Stimulated activated naive CD8-positive, alpha-beta T cell treated with anti-CD3 and anti-CD28 coated beads, Interleukin-15, Interleukin-2, amounts not matched to agents 100 ng/mL and 50 ng/mL, for 24 hours (primary cell): ENCODE measurements around the gene ZNF382.

Experiments used
- H3K27ac Mint-ChIP-seq: one replicate; pipeline ENCODE4 v1.8.0; 2021; ENCODE audit warnings: mild to moderate bottlenecking, mixed read lengths
- H3K27me3 Mint-ChIP-seq: one replicate; pipeline ENCODE4 v1.8.0; 2021; ENCODE audit warnings: mixed read lengths
- H3K36me3 Mint-ChIP-seq: one replicate; pipeline ENCODE4 v1.8.0; 2021; ENCODE audit warnings: low read depth, mixed read lengths
- H3K4me1 Mint-ChIP-seq: one replicate; pipeline ENCODE4 v1.8.0; 2021; ENCODE audit warnings: low read depth, mixed read lengths
- H3K4me3 Mint-ChIP-seq: one replicate; pipeline ENCODE4 v1.8.0; 2021; ENCODE audit warnings: mild to moderate bottlenecking, mixed read lengths
- H3K9me3 Mint-ChIP-seq: one replicate; pipeline ENCODE4 v1.8.0; 2021; ENCODE audit warnings: mixed read lengths

Gene ZNF382

DNA sequence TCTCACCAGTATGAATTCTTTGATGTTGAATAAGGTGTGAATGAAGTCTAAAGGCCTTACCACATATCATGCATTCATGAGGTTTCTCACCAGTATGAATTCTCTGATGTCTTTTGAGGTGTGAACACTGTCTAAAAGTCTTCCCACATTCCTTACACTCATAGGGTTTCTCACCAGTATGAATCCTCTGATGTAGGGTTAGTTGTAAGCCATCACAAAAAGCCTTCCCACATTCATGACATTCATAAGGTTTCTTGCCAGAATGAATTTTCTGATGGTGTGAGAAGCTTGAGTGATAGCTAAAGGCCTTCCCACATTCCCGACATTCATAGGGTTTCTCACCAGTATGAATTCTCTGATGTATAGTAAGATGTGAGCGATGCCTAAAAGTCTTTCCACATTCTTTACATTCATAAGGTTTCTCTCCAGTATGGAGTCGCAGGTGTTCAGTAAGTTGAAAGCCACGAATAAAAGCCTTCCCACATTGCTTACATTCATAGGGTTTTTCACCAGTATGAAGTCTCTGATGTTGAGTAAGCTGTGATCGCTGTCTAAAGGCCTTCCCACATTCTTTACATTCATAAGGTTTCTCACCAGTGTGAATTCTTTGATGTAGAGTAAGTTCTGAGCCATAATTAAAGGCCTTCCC, 33.9 kb downstream of the ZNF382 start:
- peaks cover 43% of the 10 kb centered on the region for H3K9me3 Mint-ChIP-seq
- H3K27me3 Mint-ChIP-seq: no peaks in the 10 kb centered on the region

DNA sequence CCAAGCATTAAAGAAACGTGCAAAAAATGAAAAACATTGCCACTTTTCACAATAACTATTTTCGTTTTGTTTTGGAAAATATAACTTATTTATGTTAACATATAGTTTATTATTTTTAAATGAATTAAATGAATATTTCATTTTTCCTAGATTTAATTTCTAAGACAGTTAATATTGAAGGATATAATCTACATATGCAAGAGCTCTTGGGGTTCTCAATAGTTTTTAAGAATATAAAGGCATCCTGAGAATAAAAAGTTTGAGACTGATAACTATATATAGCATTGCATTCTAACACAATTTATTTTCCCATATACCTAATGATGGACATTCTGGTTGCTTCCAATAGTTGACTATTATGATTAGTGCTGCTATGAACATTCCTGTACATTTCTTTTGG, 41.6 kb downstream of the ZNF382 start:
- Mint-ChIP-seq H3K9me3 (peaks cover 28% of the 10 kb centered on the region), H3K4me1 (no peaks in the 10 kb centered on the region), H3K27me3 (no peaks in the 10 kb centered on the region), H3K4me3 (no peak overlapping the region), H3K27ac (no peak overlapping the region), H3K36me3 (peaks cover 76% of the 10 kb centered on the region)

More for the DNA sequence above, 33.9 kb downstream of the ZNF382 start:
- Mint-ChIP-seq H3K4me1 (no peaks in the 10 kb centered on the region), H3K27ac (no peak overlapping the region), H3K36me3 (peaks cover 74% of the 10 kb centered on the region), H3K4me3 (no peak overlapping the region)

DNA sequence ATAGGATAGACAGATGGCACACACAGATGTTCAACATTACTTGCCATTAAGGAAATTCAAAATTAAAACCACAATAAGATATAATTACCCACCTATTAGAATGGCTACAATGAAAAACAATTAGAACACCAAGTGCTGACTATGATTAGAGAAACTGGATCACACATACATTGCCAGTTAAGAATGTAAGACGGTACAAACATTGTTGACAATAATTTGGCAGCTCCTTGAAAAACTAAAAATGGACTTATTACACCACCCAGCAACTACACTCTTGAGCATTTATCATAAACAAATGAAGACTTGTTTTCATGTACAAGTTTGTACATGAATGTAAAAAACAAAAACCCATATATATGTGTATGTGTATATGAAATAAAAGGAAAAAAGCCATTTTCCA, 47.8 kb downstream of the ZNF382 start:
- Mint-ChIP-seq H3K9me3 (peaks cover 39% of the 10 kb centered on the region), H3K27ac (no peak overlapping the region), H3K4me3 (no peak overlapping the region), H3K36me3 (peaks cover 90% of the 10 kb centered on the region), H3K27me3 (no peaks in the 10 kb centered on the region), H3K4me1 (no peaks in the 10 kb centered on the region)

DNA sequence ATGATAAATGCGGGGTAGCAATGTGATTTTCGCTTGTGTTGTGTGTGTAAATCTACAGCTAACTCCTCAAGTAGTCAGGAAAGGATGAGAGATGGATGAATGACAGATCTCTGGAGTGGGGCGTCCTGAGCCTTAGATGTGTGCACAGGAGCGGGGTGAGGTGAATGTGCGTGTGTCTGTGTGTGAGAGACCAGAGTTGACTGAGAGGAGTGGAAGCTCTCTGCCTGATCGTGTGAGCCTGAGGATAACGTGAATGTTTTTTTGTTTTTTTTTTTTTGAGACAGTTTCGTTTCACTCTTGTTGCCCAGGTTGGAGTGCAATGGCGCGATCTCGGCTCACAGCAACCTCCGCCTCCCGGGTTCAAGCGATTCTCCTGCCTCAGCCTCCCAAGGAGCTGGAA, 60.7 kb downstream of the ZNF382 start:
- Mint-ChIP-seq H3K4me1 (peaks cover 39% of the 10 kb centered on the region), H3K27me3 (no peaks in the 10 kb centered on the region), H3K27ac (peak overlapping the region; percentile 97), H3K4me3 (peak overlapping the region; percentile 100), H3K36me3 (peaks cover 73% of the 10 kb centered on the region), H3K9me3 (peaks cover 34% of the 10 kb centered on the region)

DNA sequence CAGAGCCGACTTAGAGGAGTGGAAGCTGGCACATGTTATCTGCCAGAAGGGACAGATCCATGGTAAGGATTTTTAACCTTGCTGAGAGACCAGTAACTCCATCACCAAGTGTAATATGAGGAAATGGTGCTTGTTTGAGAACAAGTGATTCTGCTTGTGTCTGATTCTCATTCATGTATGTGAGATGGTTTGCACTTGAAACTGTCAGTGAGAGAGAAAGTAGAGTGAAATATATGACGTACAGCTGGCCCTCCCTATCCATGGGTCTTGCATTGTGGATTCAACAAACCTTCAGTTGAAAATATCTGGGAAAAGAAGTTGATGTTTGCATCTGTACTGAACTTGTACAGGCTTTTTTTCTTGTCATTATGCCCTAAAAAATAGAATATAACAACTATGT, 63.5 kb downstream of the ZNF382 start:
- peaks cover 39% of the 10 kb centered on the region for H3K9me3 Mint-ChIP-seq
- no peak overlapping the region for H3K27ac Mint-ChIP-seq
- peaks cover 39% of the 10 kb centered on the region for H3K4me1 Mint-ChIP-seq
- H3K4me3 Mint-ChIP-seq: peak overlapping the region; percentile 54
- peaks cover 77% of the 10 kb centered on the region for H3K36me3 Mint-ChIP-seq
- no peaks in the 10 kb centered on the region for H3K27me3 Mint-ChIP-seq

DNA sequence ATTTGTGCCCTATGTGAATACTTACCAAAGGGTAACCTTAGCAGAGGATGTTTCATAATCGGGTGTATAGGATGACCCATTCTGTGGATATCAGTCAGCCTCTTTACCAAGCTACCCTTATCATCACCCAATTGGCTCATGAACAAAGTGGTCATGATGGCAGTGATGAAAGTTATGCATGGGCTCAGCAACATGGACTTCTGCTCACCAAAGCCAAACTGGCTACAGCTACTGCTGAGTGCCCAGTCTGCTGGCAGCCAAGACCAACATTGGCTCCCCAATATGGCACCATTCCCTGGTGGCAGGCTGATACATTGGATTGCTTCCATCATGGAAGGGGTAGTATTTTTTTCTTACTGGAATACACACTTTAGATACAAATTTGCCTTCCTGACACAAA, 67.3 kb downstream of the ZNF382 start:
- Mint-ChIP-seq H3K27me3 (no peaks in the 10 kb centered on the region), H3K27ac (no peak overlapping the region), H3K9me3 (peaks cover 32% of the 10 kb centered on the region), H3K4me3 (no peak overlapping the region), H3K4me1 (peaks cover 12% of the 10 kb centered on the region), H3K36me3 (peaks cover 64% of the 10 kb centered on the region)

DNA sequence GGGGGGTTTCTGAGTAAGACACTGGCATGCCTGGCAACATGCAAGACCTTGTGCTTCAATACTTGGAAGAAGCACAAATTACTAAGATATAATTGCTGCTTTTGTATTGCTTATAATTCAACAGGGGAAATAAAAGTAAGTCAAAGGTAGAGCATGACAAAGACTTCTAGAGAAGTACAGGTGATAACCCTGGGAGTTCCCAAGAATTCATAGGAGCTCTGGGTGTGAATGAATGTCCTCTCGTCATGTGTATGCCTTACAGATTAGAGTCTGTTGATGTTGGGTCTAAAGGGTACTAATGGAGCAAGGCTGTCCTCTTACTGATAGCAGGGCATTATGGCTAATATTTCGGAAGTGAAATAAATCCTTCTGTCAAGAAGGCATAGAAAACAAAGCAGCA, 69.1 kb downstream of the ZNF382 start:
- H3K4me3 Mint-ChIP-seq: no peak overlapping the region
- H3K36me3 Mint-ChIP-seq: peaks cover 69% of the 10 kb centered on the region
- H3K4me1 Mint-ChIP-seq: peaks cover 1% of the 10 kb centered on the region
- peaks cover 34% of the 10 kb centered on the region for H3K9me3 Mint-ChIP-seq
- H3K27ac Mint-ChIP-seq: no peak overlapping the region
- no peaks in the 10 kb centered on the region for H3K27me3 Mint-ChIP-seq

DNA sequence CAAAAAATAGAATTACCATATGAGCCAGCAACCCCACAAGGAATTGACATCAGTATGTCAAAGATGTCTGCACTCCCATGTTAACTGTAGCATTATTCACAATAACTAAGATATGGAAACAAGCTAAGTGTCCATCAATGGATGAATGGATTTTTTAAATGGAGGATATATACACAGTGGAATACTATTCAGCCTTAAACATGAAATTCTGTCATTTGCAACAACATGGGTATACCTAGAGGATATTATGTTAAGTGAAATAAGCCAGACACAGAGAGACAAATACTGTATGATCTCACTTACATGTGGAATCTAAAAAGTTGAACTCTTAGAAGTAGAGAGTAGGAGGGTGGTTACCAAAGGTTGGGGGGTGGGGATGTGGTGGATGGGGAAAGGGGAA, 74.3 kb downstream of the ZNF382 start:
- peaks cover 27% of the 10 kb centered on the region for H3K9me3 Mint-ChIP-seq

More for the DNA sequence above, 74.3 kb downstream of the ZNF382 start:
- no peak overlapping the region for H3K27ac Mint-ChIP-seq
- H3K27me3 Mint-ChIP-seq: no peaks in the 10 kb centered on the region
- H3K4me3 Mint-ChIP-seq: no peak overlapping the region
- H3K4me1 Mint-ChIP-seq: no peaks in the 10 kb centered on the region
- H3K36me3 Mint-ChIP-seq: peaks cover 67% of the 10 kb centered on the region
